ENCODE measurements around the gene PGAM2.

- TF ChIP-seq CTCF (IDR thresholded peaks at IDR 0.05) (no peak), POLR2A (IDR thresholded peaks at IDR 0.05) (no peak), POLR2AphosphoS5 (IDR thresholded peaks at IDR 0.05) (no peak)
Observed at GRCh38 chr7:44057181-44057848, 8.1 kb downstream of the PGAM2 start.

All from gastroesophageal sphincter (tissue), 3 donors.